Measurements from ENCODE around the gene GPR15LG.
"Not testable (repeated sequence)": the region's sequence is repeated elsewhere in the genome, so short reads cannot be mapped to it uniquely, and the experiment has no call there.

GPR15LG gene

GRCh38 chr10:84148006-84148597 lies 25.5 kb upstream of the GPR15LG start:
- ATAC-seq (ENCODE audit: low read depth): not testable (repeated sequence)

GRCh38 chr10:84149854-84150253 lies 23.7 kb upstream of the GPR15LG start:
- Histone ChIP-seq H3K9me3 (ENCODE audit: severe bottlenecking) (no peaks in the 10 kb centered on the region), H3K27ac (ENCODE audit: poor library complexity, severe bottlenecking) (no peak overlapping the region), H3K27me3 (ENCODE audit: insufficient read depth, poor library complexity, severe bottlenecking) (no peaks in the 10 kb centered on the region), H3K4me3 (ENCODE audit: severe bottlenecking) (no peak overlapping the region), H3K36me3 (ENCODE audit: low read depth) (peaks cover 100% of the 10 kb centered on the region), H3K4me1 (ENCODE audit: insufficient read depth, poor library complexity, severe bottlenecking) (no peaks in the 10 kb centered on the region)
- TF ChIP-seq CTCF (IDR thresholded peaks at IDR 0.05; ENCODE audit: poor library complexity, severe bottlenecking): no peak
- ATAC-seq (ENCODE audit: low read depth): no peak
- no peak for DNase-seq (ENCODE audit: low spot score)

More at GRCh38 chr10:84148006-84148597, 25.5 kb upstream of the GPR15LG start:
- not testable (repeated sequence) for H3K27me3 ChIP-seq (ENCODE audit: insufficient read depth, poor library complexity, severe bottlenecking); H3K4me1 ChIP-seq (ENCODE audit: insufficient read depth, poor library complexity, severe bottlenecking); H3K27ac ChIP-seq (ENCODE audit: poor library complexity, severe bottlenecking); H3K9me3 ChIP-seq (ENCODE audit: severe bottlenecking); H3K4me3 ChIP-seq (ENCODE audit: severe bottlenecking); DNase-seq (ENCODE audit: low spot score)
- peak; percentile 72 for TF ChIP-seq CTCF (IDR thresholded peaks at IDR 0.05; ENCODE audit: poor library complexity, severe bottlenecking)
- H3K36me3 ChIP-seq (ENCODE audit: low read depth): peaks cover 100% of the 10 kb centered on the region

GRCh38 chr10:84152769-84153168 lies 20.8 kb upstream of the GPR15LG start:
- H3K27me3 ChIP-seq (ENCODE audit: insufficient read depth, poor library complexity, severe bottlenecking): no peaks in the 10 kb centered on the region
- no peaks in the 10 kb centered on the region for H3K9me3 ChIP-seq (ENCODE audit: severe bottlenecking)
- H3K27ac ChIP-seq (ENCODE audit: poor library complexity, severe bottlenecking): no peak overlapping the region
- no peak overlapping the region for H3K4me3 ChIP-seq (ENCODE audit: severe bottlenecking)
- no peaks in the 10 kb centered on the region for H3K4me1 ChIP-seq (ENCODE audit: insufficient read depth, poor library complexity, severe bottlenecking)
- no peak for DNase-seq (ENCODE audit: low spot score)
- TF ChIP-seq CTCF (IDR thresholded peaks at IDR 0.05; ENCODE audit: poor library complexity, severe bottlenecking): no peak
- no peak for ATAC-seq (ENCODE audit: low read depth)
- H3K36me3 ChIP-seq (ENCODE audit: low read depth): peaks cover 73% of the 10 kb centered on the region

GRCh38 chr10:84155521-84155920 lies 18.1 kb upstream of the GPR15LG start:
- no peak overlapping the region for H3K27ac ChIP-seq (ENCODE audit: poor library complexity, severe bottlenecking)
- no peaks in the 10 kb centered on the region for H3K4me1 ChIP-seq (ENCODE audit: insufficient read depth, poor library complexity, severe bottlenecking)
- DNase-seq (ENCODE audit: low spot score) (no peak), ATAC-seq (ENCODE audit: low read depth) (no peak)
- H3K9me3 ChIP-seq (ENCODE audit: severe bottlenecking): no peaks in the 10 kb centered on the region
- TF ChIP-seq CTCF (IDR thresholded peaks at IDR 0.05; ENCODE audit: poor library complexity, severe bottlenecking): no peak
- H3K36me3 ChIP-seq (ENCODE audit: low read depth): peaks cover 46% of the 10 kb centered on the region
- no peak overlapping the region for H3K4me3 ChIP-seq (ENCODE audit: severe bottlenecking)
- H3K27me3 ChIP-seq (ENCODE audit: insufficient read depth, poor library complexity, severe bottlenecking): no peaks in the 10 kb centered on the region

GRCh38 chr10:84156009-84156408 lies 17.6 kb upstream of the GPR15LG start:
- H3K4me1 ChIP-seq (ENCODE audit: insufficient read depth, poor library complexity, severe bottlenecking): no peaks in the 10 kb centered on the region
- no peaks in the 10 kb centered on the region for H3K27me3 ChIP-seq (ENCODE audit: insufficient read depth, poor library complexity, severe bottlenecking)
- no peak overlapping the region for H3K27ac ChIP-seq (ENCODE audit: poor library complexity, severe bottlenecking)
- no peak overlapping the region for H3K4me3 ChIP-seq (ENCODE audit: severe bottlenecking)
- peaks cover 41% of the 10 kb centered on the region for H3K36me3 ChIP-seq (ENCODE audit: low read depth)
- no peaks in the 10 kb centered on the region for H3K9me3 ChIP-seq (ENCODE audit: severe bottlenecking)
- ATAC-seq (ENCODE audit: low read depth) (no peak), DNase-seq (ENCODE audit: low spot score) (no peak)
- no peak for TF ChIP-seq CTCF (IDR thresholded peaks at IDR 0.05; ENCODE audit: poor library complexity, severe bottlenecking)
